Right atrium auricular region (tissue), 2 donors: ENCODE measurements around the gene LRRC59. TPM values are rescaled to one million over a fixed set of nuclear protein-coding genes. Genes with fewer than 3 reads are reported as not detected.

ENCODE experiments used
- DNase-seq: peaks from one replicate; pipeline ENCODE4 v3.0.0-alpha.2; 2019; ENCODE audit warnings: low spot score
- H3K27ac ChIP-seq, 2 donors: fragments of 200-600 bp; sonication (generic); 1 replicate in 1 of 2; 2 replicates in 1 of 2; pipeline ENCODE4 v1.5.1; 2016 to 2019
- H3K27me3 ChIP-seq, 2 donors: fragments of 200-600 bp; sonication (generic); one replicate each; pipeline versions ENCODE4 v1.5.1 to v1.6.0; 2017 to 2019
- H3K36me3 ChIP-seq: fragments of 200-600 bp; sonication (generic); one replicate; pipeline ENCODE4 v1.5.1; 2016
- H3K4me1 ChIP-seq, 2 donors: fragments of 200-600 bp; sonication (generic); one replicate each; pipeline versions ENCODE4 v1.5.1 to v1.6.0; 2017 to 2019
- H3K4me3 ChIP-seq, 2 donors: fragments of 200-600 bp; sonication (generic); 1 replicate in 1 of 2; 2 replicates in 1 of 2; pipeline ENCODE4 v1.5.1; 2017 to 2019; ENCODE audit warnings: mild to moderate bottlenecking in 1 of 2, moderate library complexity in 1 of 2
- H3K9me3 ChIP-seq, 2 donors: fragments of 200-600 bp; sonication (generic); one replicate each; pipeline ENCODE4 v1.5.1; 2019
- total RNA-seq, 2 donors: library from RNA; depleted of rRNA; stranded (reverse); fragments of >200 nt; gene quantifications; one replicate each; pipeline ENCODE4 v1.1.0, GENCODE V29; 2016
- TF ChIP-seq, protein P1 (sequence below), 2 donors: fragments of 200-600 bp; sonication (generic); IDR thresholded peaks; one replicate each; pipeline ENCODE4 v1.5.1; 2019; ENCODE audit warnings: antibody characterized with exemption in 2 of 2

The LRRC59 gene
- total RNA-seq, 2 donors from 2014 or later: 31.7 to 50.6 TPM

DNA sequence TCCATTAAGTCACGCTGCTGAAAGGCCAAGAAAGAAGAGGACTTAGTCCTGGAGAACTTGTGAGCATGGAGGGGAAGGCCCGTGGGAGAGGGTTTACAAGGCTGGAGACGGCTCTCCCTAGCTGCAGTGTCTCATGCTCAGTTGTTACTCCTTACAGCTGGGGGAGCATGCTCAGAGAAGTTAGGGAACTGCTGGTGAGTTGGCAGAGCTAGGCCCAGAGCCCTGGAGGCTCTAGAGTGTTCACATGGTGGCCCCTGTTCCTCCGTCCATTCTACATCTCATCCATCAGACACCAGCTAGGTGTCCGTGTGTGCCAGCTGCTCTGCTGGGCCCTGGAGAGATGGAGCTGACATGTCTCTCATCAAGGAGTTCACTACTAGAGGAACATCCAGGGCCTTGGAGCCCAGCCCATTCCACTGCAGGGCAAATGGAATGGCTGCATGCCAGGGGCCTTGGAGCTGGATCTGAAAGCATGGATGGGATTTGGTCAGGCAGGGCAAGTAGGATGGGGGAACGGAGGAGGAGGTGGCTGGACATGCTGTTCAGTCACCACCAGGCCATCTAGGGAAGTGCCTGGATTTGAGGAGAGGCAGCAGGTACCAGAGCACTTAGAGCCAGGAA is 45.1 kb downstream of the LRRC59 start:
- H3K27ac ChIP-seq: no peak overlapping the region
- H3K9me3 ChIP-seq: no peaks in the 10 kb centered on the region
- H3K27me3 ChIP-seq: no peaks in the 10 kb centered on the region
- H3K4me1 ChIP-seq: peaks cover 0 to 21% of the 10 kb centered on the region in 2 donors
- H3K4me3 ChIP-seq: no peak overlapping the region
- peaks cover 43% of the 10 kb centered on the region for H3K36me3 ChIP-seq
- TF ChIP-seq, protein P1, sequence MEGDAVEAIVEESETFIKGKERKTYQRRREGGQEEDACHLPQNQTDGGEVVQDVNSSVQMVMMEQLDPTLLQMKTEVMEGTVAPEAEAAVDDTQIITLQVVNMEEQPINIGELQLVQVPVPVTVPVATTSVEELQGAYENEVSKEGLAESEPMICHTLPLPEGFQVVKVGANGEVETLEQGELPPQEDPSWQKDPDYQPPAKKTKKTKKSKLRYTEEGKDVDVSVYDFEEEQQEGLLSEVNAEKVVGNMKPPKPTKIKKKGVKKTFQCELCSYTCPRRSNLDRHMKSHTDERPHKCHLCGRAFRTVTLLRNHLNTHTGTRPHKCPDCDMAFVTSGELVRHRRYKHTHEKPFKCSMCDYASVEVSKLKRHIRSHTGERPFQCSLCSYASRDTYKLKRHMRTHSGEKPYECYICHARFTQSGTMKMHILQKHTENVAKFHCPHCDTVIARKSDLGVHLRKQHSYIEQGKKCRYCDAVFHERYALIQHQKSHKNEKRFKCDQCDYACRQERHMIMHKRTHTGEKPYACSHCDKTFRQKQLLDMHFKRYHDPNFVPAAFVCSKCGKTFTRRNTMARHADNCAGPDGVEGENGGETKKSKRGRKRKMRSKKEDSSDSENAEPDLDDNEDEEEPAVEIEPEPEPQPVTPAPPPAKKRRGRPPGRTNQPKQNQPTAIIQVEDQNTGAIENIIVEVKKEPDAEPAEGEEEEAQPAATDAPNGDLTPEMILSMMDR (IDR thresholded peaks at IDR 0.05): no peak
- no peak for DNase-seq

DNA sequence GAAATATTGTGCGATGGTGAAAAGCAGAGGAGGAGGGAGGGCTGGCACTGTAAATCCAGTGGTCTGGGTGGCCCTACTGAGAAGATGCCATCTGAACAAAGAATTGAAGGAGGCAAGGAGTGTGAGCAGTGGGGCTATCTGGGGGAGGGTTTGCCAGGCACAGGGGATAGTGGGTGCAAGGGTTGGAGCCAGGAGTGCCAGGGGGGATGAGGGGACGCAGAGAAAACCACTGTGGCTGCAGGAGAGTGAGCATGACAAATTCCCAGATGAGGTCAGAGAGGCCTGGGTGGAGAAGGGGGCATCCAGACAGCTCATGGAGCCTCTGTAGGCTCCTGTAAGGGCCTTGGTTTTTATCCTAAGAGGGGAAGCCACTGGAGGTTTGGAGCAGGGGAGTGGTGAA is 46.6 kb downstream of the LRRC59 start:
- DNase-seq: no peak
- TF ChIP-seq, protein P1 (IDR thresholded peaks at IDR 0.05): no peak
- Histone ChIP-seq H3K4me1 (peaks cover 0 to 27% of the 10 kb centered on the region in 2 donors), H3K36me3 (peaks cover 29% of the 10 kb centered on the region), H3K27me3 (no peaks in the 10 kb centered on the region), H3K27ac (no peak overlapping the region), H3K4me3 (no peak overlapping the region), H3K9me3 (no peaks in the 10 kb centered on the region)

DNA sequence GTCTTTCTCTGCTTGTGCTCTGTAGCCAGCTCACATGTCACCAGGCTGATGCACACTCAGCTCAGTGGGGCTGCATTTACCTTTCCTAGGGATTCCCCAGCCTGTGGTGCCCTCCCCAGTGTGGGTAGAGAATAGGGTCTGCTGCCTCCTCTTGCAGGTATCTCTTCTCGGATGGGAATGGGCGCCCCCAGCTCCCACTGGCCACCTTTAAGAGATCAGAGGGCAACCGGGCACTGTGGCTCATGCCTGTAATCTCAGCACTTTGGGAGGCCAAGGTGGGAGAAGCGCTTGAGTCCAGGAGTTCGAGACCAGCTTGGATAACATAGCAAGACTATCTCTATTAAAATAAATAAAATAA is 48.1 kb downstream of the LRRC59 start:
- Histone ChIP-seq H3K36me3 (peaks cover 14% of the 10 kb centered on the region), H3K9me3 (no peaks in the 10 kb centered on the region), H3K27ac (no peak overlapping the region), H3K4me3 (no peak overlapping the region), H3K27me3 (no peaks in the 10 kb centered on the region), H3K4me1 (peaks cover 0 to 34% of the 10 kb centered on the region in 2 donors)
- DNase-seq: no peak
- TF ChIP-seq, protein P1 (IDR thresholded peaks at IDR 0.05): no peak

DNA sequence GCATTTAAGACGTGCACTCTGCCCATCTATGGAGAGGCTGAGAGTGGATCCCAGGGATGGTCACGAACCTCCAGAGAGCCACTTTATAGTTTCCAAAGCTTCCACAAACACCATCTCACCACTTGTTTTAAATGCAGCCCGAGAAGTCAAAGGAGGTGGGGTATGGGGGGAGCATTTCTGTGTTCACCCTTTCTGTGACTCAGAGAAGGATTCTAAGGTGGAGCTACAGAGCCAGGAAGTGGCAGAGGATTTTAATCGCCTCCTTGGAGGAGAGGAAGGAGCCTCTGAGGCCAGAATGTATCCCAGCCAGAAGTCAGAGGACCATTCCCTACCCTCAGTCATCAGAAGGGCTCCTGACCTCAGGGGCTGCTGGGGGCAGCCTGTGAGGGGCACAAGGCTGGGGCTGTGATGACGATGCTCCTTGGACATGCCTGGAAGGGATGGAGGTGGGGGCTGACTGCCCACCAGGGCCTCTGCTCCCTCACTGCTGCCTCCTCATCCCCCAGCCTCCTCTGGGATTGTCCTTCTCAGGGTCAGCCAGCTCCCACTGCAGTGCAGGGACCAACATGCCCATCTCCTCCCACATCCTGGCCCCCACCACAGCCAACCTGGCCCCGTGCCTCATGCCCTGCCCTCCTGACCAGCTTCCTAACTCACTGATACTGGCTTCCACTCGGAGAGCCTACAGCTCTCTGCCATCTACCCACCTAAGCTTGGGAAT is 48.6 kb downstream of the LRRC59 start:
- Histone ChIP-seq H3K4me1 (peaks cover 0 to 34% of the 10 kb centered on the region in 2 donors), H3K36me3 (peaks cover 8% of the 10 kb centered on the region), H3K27me3 (no peaks in the 10 kb centered on the region), H3K27ac (no peak overlapping the region), H3K4me3 (no peak overlapping the region), H3K9me3 (no peaks in the 10 kb centered on the region)
- DNase-seq: no peak
- TF ChIP-seq, protein P1 (IDR thresholded peaks at IDR 0.05): no peak

DNA sequence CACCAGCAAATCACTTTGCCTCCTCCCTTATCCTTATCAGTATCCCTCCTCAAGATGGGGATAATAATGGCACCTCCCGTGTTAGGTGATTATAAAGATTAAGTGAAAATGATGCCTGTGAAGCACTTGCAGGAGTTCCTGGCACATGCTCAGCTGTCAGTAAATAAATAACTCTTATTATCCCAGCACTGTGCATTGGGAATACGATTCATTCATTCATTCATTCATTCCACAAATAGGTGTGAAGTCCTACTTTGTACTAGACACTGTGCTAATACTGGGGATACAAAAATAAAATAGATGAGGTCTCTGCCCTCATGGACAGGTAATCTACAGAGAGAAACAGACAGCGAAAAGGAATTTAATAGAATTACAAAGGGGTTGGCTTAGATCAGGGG is 49.4 kb downstream of the LRRC59 start:
- H3K36me3 ChIP-seq: peaks cover under 1% of the 10 kb centered on the region
- H3K9me3 ChIP-seq: no peaks in the 10 kb centered on the region
- TF ChIP-seq, protein P1 (IDR thresholded peaks at IDR 0.05): no peak
- no peaks in the 10 kb centered on the region for H3K27me3 ChIP-seq
- DNase-seq: no peak
- no peak overlapping the region for H3K27ac ChIP-seq
- H3K4me3 ChIP-seq: no peak overlapping the region
- H3K4me1 ChIP-seq: peaks cover 0 to 34% of the 10 kb centered on the region in 2 donors
